ENCODE measurements around the gene KYNU. TPM values are rescaled to one million over a fixed set of nuclear protein-coding genes. Genes with fewer than 3 reads are reported as not detected.
"Not testable (repeated sequence)": the region's sequence is repeated elsewhere in the genome, so short reads cannot be mapped to it uniquely, and the experiment has no call there.

Gene KYNU
- polyA plus RNA-seq, 12 donors = 0.41 to 1.7 (median 0.77) TPM; not detected in 2

- DNase-seq = no peak
These were observed 124.0 kb downstream of the KYNU start for GRCh38 chr2:143001501-143001900.

DNA sequence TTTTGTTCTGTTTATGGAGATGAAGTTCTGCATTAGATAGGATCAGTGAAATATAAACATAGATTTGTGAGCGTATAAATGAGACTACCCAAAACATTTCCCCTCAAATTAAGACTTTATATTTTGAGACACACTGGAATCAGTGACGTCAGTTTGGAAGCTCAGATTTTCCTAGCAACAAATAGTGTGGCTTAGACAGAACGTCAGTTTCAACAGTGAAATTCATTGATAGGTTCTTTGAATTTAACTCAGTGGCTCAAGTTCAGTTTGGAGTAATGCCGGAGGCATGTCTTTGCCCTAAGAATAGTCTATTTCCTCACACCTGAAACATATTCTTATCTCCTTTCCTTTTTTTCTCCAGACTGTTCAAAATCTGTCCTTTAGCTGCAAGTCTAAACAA is 138.2 kb downstream of the KYNU start:
- DNase-seq = no peak

GRCh38 chr2:143026411-143027054 is 149.1 kb downstream of the KYNU start:
- peak; percentile 10 for DNase-seq

GRCh38 chr2:143029141-143029540 is 151.7 kb downstream of the KYNU start:
- no peak for DNase-seq

DNA sequence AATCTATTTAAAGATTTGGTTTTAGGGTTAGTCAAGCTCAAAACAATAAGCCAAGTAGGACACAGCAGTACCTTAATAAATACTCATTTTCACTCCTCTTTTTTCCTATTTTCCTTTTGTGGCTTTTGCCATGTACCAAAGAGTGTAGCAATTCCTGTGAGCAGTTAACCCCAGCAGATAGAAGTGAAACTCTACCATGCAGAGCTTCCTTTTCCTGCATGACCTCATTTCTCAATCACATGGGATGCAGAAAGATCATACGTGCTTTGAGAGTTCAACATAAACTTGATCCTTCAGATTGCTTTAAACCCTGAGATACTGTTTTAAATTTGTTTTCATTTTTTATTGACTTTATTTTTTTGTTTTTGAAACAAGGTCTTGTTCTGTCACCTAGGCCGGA is 152.7 kb downstream of the KYNU start:
- no peak for DNase-seq

DNA sequence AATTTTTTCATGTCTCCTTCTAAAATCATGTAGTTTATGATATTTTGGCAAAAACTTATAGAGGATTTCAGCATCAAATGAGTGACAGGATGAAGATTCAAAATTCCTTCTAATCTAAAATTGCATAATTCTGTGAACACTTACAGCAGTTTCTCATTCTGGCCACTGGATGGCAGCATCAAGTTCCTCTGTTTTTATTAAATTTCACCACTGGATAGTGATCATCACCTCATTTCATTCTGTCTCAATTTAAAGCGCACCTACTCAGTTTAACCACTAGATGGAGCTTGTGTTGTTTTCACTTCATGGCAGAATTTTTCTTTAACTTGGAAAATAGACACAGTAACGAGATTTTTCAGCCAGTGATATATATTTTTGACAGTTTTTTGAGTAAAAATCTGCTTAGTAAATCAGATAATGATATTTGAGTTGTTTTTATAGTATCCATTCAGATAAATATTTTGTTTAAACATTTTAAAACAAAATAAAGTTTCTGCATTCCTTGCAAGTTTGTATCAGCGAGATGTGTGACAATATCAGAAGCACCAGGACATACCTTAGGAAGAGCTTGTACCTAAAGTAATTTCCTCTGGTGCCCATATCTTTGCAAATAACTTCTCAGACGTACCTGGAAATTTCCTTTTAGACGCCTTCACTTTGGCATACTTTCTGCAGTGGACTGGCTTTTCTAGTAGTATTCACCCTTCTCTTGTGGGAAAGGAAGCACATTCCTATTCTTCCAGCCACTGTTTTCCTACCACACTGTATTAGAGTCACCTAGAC is 157.0 kb downstream of the KYNU start:
- peak; percentile 76 for DNase-seq

GRCh38 chr2:143051465-143051864 is 174.0 kb downstream of the KYNU start:
- no peak for DNase-seq

- DNase-seq = not testable (repeated sequence)
These were observed 176.0 kb downstream of the KYNU start for GRCh38 chr2:143053437-143053836.

- DNase-seq = no peak
These were observed 179.1 kb downstream of the KYNU start for GRCh38 chr2:143056550-143056949.

DNA sequence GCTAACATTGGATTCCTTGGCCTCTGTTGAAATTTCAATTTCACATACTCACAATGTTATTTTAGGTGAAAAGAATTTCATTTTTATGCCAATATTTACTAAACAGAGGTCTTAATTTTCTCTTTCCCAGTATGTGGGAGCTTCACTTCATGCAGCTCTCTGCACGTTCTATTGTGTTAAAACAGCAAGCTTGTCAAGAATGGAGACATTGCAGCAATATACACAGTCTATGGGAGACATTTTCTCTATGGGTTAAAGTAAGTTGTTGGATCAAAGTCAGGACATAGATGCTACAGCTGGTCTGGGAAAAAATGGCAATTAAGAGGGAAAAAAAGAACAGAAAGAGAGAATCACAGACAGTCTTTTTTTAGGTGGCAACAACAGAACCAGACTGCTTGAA is 181.4 kb downstream of the KYNU start:
- DNase-seq = no peak

DNA sequence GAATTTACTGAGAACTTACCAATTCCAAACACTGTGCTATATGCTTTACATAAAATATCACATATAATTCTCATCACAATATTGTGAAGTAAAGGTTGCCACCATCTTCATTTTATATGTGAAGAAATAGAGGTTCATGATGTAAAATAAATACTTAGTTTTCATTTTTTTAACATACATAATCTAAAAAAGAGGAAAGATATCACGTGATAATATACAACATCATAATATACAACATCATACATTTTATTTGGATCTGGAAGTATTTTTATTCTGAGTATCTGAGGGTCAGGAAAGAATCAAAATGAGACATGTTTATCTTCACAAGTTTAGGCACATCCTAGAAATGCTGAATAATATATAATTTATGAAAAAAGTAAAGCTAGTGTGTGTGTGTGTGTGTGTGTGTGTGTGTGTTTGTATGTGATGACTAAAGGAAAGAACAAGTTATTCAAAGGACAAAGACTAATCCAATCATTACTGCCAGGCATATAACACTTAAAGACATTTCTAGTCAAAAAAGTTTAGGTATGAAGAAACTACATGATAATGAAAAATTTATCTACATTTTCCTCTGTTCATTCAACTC is 186.2 kb downstream of the KYNU start:
- no peak for DNase-seq

GRCh38 chr2:143068094-143068493 is 190.6 kb downstream of the KYNU start:
- DNase-seq = no peak

GRCh38 chr2:143068509-143068908 is 191.0 kb downstream of the KYNU start:
- DNase-seq = no peak

- no peak for DNase-seq
These were observed 193.2 kb downstream of the KYNU start for GRCh38 chr2:143070704-143071103.

GRCh38 chr2:143071185-143071876 is 193.9 kb downstream of the KYNU start:
- no peak for DNase-seq

DNA sequence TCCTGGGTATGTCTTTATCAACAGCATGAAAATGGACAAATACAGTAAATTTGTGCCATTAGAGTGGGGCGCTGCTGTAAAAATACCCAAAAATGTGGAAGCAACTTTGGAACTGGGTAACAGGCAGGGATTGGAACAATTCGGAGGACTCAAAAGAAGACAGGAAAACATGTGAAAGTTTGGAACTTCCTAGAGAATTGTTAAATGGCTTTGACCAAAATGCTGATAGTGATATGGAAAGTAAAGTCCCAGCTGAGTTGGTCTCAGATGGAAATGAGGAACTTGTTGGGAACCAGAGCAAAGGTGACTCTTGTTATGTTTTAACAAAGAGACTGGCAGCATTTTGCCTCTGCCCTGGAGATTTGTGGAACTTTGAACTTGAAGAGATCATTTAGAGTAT is 197.4 kb downstream of the KYNU start:
- DNase-seq = not testable (repeated sequence)

- no peak for DNase-seq
These were observed 198.2 kb downstream of the KYNU start for GRCh38 chr2:143075711-143076110.

DNA sequence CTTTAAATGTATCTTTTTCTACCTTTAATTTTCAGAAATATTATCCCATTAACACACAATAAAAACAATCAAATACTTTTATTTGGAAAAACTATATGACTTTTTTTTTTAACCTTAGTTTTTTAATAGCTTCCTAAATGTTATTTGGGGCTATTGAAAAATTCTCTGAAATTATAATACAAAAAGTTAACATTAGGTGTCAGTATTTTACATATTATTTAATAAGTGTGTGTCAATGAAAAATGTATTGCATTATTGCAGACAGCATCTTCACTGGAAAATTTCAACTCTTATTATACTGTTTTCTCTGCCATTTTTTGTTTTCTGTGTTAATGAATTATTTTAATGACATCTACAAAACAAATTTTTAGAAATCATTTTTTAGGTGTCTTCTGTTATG is 200.6 kb downstream of the KYNU start:
- DNase-seq = no peak

DNA sequence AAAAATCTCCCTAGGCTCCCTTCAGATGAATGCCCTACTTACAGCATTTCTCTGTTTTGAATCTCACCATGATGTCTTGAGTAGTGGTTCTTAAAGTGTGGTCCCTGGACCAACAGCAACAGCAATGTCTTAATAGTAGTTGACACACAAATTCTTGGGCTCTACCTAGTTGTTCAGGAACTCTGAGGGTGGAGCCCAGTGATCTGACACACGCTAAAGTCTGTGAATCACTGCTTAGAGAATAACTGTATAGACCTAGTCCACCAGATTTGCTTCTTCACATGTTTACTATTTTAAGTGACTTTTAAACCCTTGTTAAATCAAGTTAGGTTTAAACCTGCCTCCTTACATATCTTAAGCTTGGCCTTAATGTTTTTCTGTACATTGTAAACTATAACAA is 204.2 kb downstream of the KYNU start:
- no peak for DNase-seq

GRCh38 chr2:143083636-143084035 is 206.2 kb downstream of the KYNU start:
- DNase-seq = no peak

- DNase-seq = no peak
These were observed 207.0 kb downstream of the KYNU start for GRCh38 chr2:143084462-143084861.

- no peak for DNase-seq
These were observed 207.8 kb downstream of the KYNU start for GRCh38 chr2:143085125-143085784.
